Epithelial cell of proximal tubule (primary cell): ENCODE results near the gene TMED6. TPM values are rescaled to one million over a fixed set of nuclear protein-coding genes. Genes with fewer than 3 reads are reported as not detected.

Source experiments
- DNase-seq: peaks from one replicate; pipeline ENCODE4 v3.0.0-alpha.2; 2011; ENCODE audit warnings: low read depth
- H3K4me3 ChIP-seq: 2 replicates; pipeline ENCODE4 v1.5.1; 2011; ENCODE audit warnings: low read depth, mild to moderate bottlenecking, low read length
- CTCF ChIP-seq: conservative IDR thresholded peaks from 2 replicates; pipeline ENCODE4 v1.5.1; 2012; ENCODE audit warnings: low read depth, mild to moderate bottlenecking, low read length
- total RNA-seq: library from RNA; depleted of rRNA; stranded (reverse); fragments of >200 nt; gene quantifications from 2 replicates; pipeline ENCODE4 v1.2.3, GENCODE V29; 2015

TMED6 gene
- total RNA-seq, 1 donor from 2014 or later: not detected

GRCh38 chr16:69311533-69312387 lies 39.8 kb downstream of the TMED6 start:
- peak overlapping the region; percentile 96 for H3K4me3 ChIP-seq
- no peak for DNase-seq
- TF ChIP-seq CTCF: no peak

- TF ChIP-seq CTCF: peak; percentile 71
- DNase-seq: no peak
- peak within 1 kb of the TSS; percentile 96 for H3K4me3 ChIP-seq
Measured at GRCh38 chr16:69310653-69311532, 40.7 kb downstream of the TMED6 start, which contains the start of gene VPS4A. Gene VPS4A, plus strand, starts transcription at chr16:69311350. Its CDS starts 162 bp downstream, at chr16:69311512.

- no peak for TF ChIP-seq CTCF
- no peak overlapping the region for H3K4me3 ChIP-seq
- no peak for DNase-seq
Measured at GRCh38 chr16:69309316-69309715, 42.3 kb downstream of the TMED6 start.

GRCh38 chr16:69307856-69308255 lies 43.7 kb downstream of the TMED6 start:
- TF ChIP-seq CTCF: no peak
- no peak overlapping the region for H3K4me3 ChIP-seq
- DNase-seq: no peak

GRCh38 chr16:69307091-69307490 lies 44.5 kb downstream of the TMED6 start:
- H3K4me3 ChIP-seq: no peak overlapping the region
- TF ChIP-seq CTCF: no peak
- DNase-seq: no peak

- TF ChIP-seq CTCF: no peak
- DNase-seq: no peak
- no peak overlapping the region for H3K4me3 ChIP-seq
Measured at GRCh38 chr16:69306031-69306430, 45.6 kb downstream of the TMED6 start.
